Measurements from ENCODE around the gene CST7. TPM values are rescaled to one million over a fixed set of nuclear protein-coding genes. Genes with fewer than 3 reads are reported as not detected.

CST7 gene
- total RNA-seq, 1 experiment from 2014 or later, result not detected

GRCh38 chr20:24987873-24988835 lies 39.1 kb downstream of the CST7 start:
- Histone ChIP-seq H3K4me2 (ENCODE audit: low read length) (no peak overlapping the region), H3K9me2 (ENCODE audit: insufficient read depth) (no peaks in the 10 kb centered on the region), H3K79me2 (ENCODE audit: insufficient read depth, low read length) (peaks cover 83% of the 10 kb centered on the region), H3K36me3 (ENCODE audit: control insufficient read depth in 1 of 2, insufficient read depth in 2 of 2, low read length in 2 of 2) (peaks cover 0 to 6% of the 10 kb centered on the region in 2 experiments; a peak in 2 of 4 replicates), H3K4me1 (ENCODE audit: control insufficient read depth in 1 of 2, insufficient read depth in 2 of 2, low read length in 2 of 2) (peaks cover 8 to 14% of the 10 kb centered on the region in 2 experiments), H3K27ac (ENCODE audit: low read depth, low read length) (no peak overlapping the region), H3K27me3 (ENCODE audit: insufficient read depth, low read length) (no peaks in the 10 kb centered on the region), H4K20me1 (ENCODE audit: insufficient read depth) (no peaks in the 10 kb centered on the region), H3K9me3 (ENCODE audit: control insufficient read depth in 1 of 2, insufficient read depth in 1 of 2, low read depth in 1 of 2, low read length in 2 of 2) (no peaks in the 10 kb centered on the region), H3K9ac (ENCODE audit: low read length) (no peak overlapping the region), H3K4me3 (replicated peaks in 1 of 2; ENCODE audit: low read depth in 1 of 2, low read length in 2 of 2) (no peak overlapping the region), H2AFZ (ENCODE audit: low read depth, low read length, poor library complexity, severe bottlenecking) (no peak overlapping the region)
- ATAC-seq (no peak), DNase-seq (ENCODE audit: low read depth, low spot score) (no peak)
- intact Hi-C loops (cut with micrococcal nuclease), result no loop called here
- no TSS peak for BruUV-seq (replicated peaks)
- POLR2A ChIA-PET, result no interaction called here
- RAD21 ChIA-PET (ENCODE audit: low non-redundant PET in 1 of 2, low total read pairs in 2 of 2, uncharacterized antibody in 2 of 2, unreplicated experiment in 2 of 2), result no interaction called here
- TF ChIP-seq MAX (IDR thresholded peaks at IDR 0.05) (no peak), POLR2A (IDR thresholded peaks at IDR 0.05; ENCODE audit: borderline replicate concordance, extremely low read depth, insufficient read depth, insufficient read length) (no peak), ZBTB33 (IDR thresholded peaks at IDR 0.05; ENCODE audit: extremely low read depth, insufficient replicate concordance, low read length) (no peak), RAD21 (IDR thresholded peaks at IDR 0.05; ENCODE audit: low read depth) (no peak), EGR1 (IDR thresholded peaks at IDR 0.05; ENCODE audit: low read depth) (no peak), CTCF (IDR thresholded peaks at IDR 0.05 in 2 of 3, conservative IDR thresholded peaks at IDR 0.05 in 1 of 3; ENCODE audit: borderline replicate concordance in 1 of 3, insufficient read depth in 1 of 3, low read depth in 2 of 3, low read length in 2 of 3) (no peak), CEBPB (IDR thresholded peaks at IDR 0.05; ENCODE audit: low read depth) (no peak), ATF3 (IDR thresholded peaks at IDR 0.05) (no peak), ZNF274 (IDR thresholded peaks at IDR 0.05; ENCODE audit: low read depth, low read length) (no peak), EZH2 (IDR thresholded peaks at IDR 0.05) (no peak), TCF7L2 (IDR thresholded peaks at IDR 0.05; ENCODE audit: borderline replicate concordance, extremely low read depth, insufficient read depth, insufficient read length) (no peak), SIN3A (IDR thresholded peaks at IDR 0.05; ENCODE audit: low read depth) (no peak), REST (IDR thresholded peaks at IDR 0.05; ENCODE audit: low read depth) (no peak), ZFX (IDR thresholded peaks at IDR 0.05) (no peak), JUND (IDR thresholded peaks at IDR 0.05) (no peak), CBX3 (IDR thresholded peaks at IDR 0.05; ENCODE audit: low read depth) (no peak), SP1 (IDR thresholded peaks at IDR 0.05; ENCODE audit: low read depth) (no peak), SRF (IDR thresholded peaks at IDR 0.05; ENCODE audit: low read depth) (no peak), FOSL1 (IDR thresholded peaks at IDR 0.05; ENCODE audit: low read depth) (no peak)
- CTCF ChIA-PET, result no interaction called here
